Pancreas (tissue), 10 donors: ENCODE data around the gene PDE6C. TPM values are rescaled to one million over a fixed set of nuclear protein-coding genes. Genes with fewer than 3 reads are reported as not detected.

Source experiments
- ATAC-seq, 4 donors: fragments of 200-7000 bp; cut with Tn5 transposase; one replicate each; pipeline versions ENCODE4 v1.8.0 to v1.9.1; 2020; ENCODE audit warnings: mild to moderate bottlenecking in 4 of 4, moderate library complexity in 4 of 4
- DNase-seq, 6 donors: peaks; one replicate each; pipeline ENCODE4 v3.0.0-alpha.2; 2020
- FAIRE-seq: peaks from 2 replicates; lab custom pipeline; 2012; peaks lifted over from hg19 to GRCh38; lab: Jason Lieb, UNC
- H3K27ac ChIP-seq, 4 donors: fragments of 200-600 bp; sonication (generic); 1 replicate in 3 of 4; 2 replicates in 1 of 4; pipeline versions ENCODE4 v1.5.0 to v1.8.0; 2020
- H3K27me3 ChIP-seq, 4 donors: fragments of 200-600 bp; one replicate each; pipeline ENCODE4 v1.8.0; 2021
- H3K36me3 ChIP-seq, 3 donors: fragments of 200-600 bp; sonication (generic) in 1 of 3; one replicate each; pipeline versions ENCODE4 v1.5.0 to v1.8.0; 2020 to 2021
- H3K4me1 ChIP-seq, 3 donors: fragments of 200-600 bp; one replicate each; pipeline ENCODE4 v1.8.0; 2021
- H3K4me3 ChIP-seq, 4 donors: fragments of 200-600 bp; sonication (generic) in 2 of 4; one replicate each; pipeline versions ENCODE4 v1.5.0 to v1.8.0; 2020 to 2021
- H3K9me3 ChIP-seq, 4 donors: fragments of 200-600 bp; one replicate each; pipeline ENCODE4 v1.8.0; 2021
- WGBS, 2 donors: extraction: QIAGEN DNeasy Blood & Tissue Kit; methylation state at CpG; one replicate each; pipeline ENCODE4 v1.1.7; 2013; 5-methylcytosine and 5-hydroxymethylcytosine counted together
- intact Hi-C, 3 donors: fragments of 100-400 bp; cut with DNase I; formaldehyde crosslinking; loops; one replicate each; pipeline versions ENCODE4 v1.11.1 to v1.14.2; 2022
- polyA plus RNA-seq, 2 donors: library from polyadenylated mRNA; stranded (reverse); fragments of 200-250 nt; gene quantifications; one replicate each; pipeline ENCODE4 v1.2.3, GENCODE V29; 2013
- total RNA-seq, 6 donors: library from RNA; stranded (reverse); fragmentation: NEBNext Ultra II Directional in 4 of 6; extraction: Animal tissue kit (Norgen Biotek cat#: 25700) in 4 of 6; gene quantifications; one replicate each; pipeline versions ENCODE4 v1.2.1 to v1.2.4, GENCODE V29; 2021 to 2023
- TF ChIP-seq, protein P1 (sequence below), 4 donors: fragments of 200-600 bp; sonication (generic) in 3 of 4; IDR thresholded peaks; one replicate each; pipeline versions ENCODE4 v1.5.0 to v1.8.0; 2021; ENCODE audit warnings: antibody characterized with exemption in 4 of 4
- donor health status: healthy with polysubstance abuse.
- donor health status: DM: no; HTN: no; CAD: no; lungs with moderate emphysema.
- donor health status: DM: no; HTN: no; CAD: no.
- donor health status: control.
- donor health status: control.
- donor health status: Bipolar disorder and iron deficiency.
- donor health status: DM: yes; HTN: yes; CAD: no.
- donor health status: DM: no; HTN: no; CAD: no.
- donor health status: DM: no; HTN: no; CAD: no.
- donor health status: DM: yes; HTN: yes; CAD: no.

PDE6C gene
- total and polyA plus RNA-seq, 8 donors, result not detected

- intact Hi-C loops, result no loop called here
- H3K4me1 ChIP-seq, result peaks cover 0 to 5% (median 0%) of the 10 kb centered on the region in 3 donors
- DNase-seq (no peak), FAIRE-seq (no peak), ATAC-seq (peak in 1 of 4 donors; percentile 12)
- peak overlapping the region in 1 of 4 donors; percentile 44 for H3K4me3 ChIP-seq
- no peaks in the 10 kb centered on the region for H3K9me3 ChIP-seq
- 10 to 11% methylated on average over 21 of the region's 21 CpGs for WGBS, 2 donors
- peaks cover 0 to 12% (median 2%) of the 10 kb centered on the region in 4 donors for H3K27me3 ChIP-seq
- TF ChIP-seq, protein P1, sequence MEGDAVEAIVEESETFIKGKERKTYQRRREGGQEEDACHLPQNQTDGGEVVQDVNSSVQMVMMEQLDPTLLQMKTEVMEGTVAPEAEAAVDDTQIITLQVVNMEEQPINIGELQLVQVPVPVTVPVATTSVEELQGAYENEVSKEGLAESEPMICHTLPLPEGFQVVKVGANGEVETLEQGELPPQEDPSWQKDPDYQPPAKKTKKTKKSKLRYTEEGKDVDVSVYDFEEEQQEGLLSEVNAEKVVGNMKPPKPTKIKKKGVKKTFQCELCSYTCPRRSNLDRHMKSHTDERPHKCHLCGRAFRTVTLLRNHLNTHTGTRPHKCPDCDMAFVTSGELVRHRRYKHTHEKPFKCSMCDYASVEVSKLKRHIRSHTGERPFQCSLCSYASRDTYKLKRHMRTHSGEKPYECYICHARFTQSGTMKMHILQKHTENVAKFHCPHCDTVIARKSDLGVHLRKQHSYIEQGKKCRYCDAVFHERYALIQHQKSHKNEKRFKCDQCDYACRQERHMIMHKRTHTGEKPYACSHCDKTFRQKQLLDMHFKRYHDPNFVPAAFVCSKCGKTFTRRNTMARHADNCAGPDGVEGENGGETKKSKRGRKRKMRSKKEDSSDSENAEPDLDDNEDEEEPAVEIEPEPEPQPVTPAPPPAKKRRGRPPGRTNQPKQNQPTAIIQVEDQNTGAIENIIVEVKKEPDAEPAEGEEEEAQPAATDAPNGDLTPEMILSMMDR (IDR thresholded peaks at IDR 0.05), result no peak
- H3K27ac ChIP-seq, result no peak overlapping the region
- no peaks in the 10 kb centered on the region for H3K36me3 ChIP-seq
Measured at GRCh38 chr10:93568105-93568390, 44.3 kb upstream of the PDE6C start.

DNA sequence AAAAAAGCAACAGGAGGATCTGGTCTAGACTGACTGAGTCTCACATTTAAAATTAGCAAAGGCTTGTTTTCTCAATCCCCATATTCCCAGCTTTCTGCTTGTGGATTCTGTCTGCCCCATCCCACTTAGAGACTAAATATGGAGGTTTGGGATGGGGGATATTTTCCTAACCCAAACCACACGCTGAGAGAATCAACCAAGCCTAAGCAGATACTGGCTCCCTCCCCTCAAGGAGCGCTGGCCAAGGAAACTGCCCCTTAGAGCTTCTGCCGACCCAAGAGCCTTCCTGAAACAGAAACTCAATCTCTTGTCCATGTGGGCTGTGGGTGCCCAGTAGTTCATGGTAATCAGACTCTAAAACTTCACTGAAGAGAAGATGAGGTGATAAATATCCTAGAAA is 42.0 kb upstream of the PDE6C start:
- intact Hi-C loops, result no loop called here
- Histone ChIP-seq H3K9me3 (no peaks in the 10 kb centered on the region), H3K4me1 (peaks cover 0 to 5% (median 0%) of the 10 kb centered on the region in 3 donors), H3K36me3 (no peaks in the 10 kb centered on the region), H3K27ac (no peak overlapping the region), H3K4me3 (no peak overlapping the region), H3K27me3 (peaks cover 0 to 12% (median 2%) of the 10 kb centered on the region in 4 donors)
- WGBS, 2 donors, result 47 to 61% methylated on average over 3 of the region's 3 CpGs
- TF ChIP-seq, protein P1 (IDR thresholded peaks at IDR 0.05), result no peak
- DNase-seq, result no peak
- no peak for FAIRE-seq
- no peak for ATAC-seq

GRCh38 chr10:93572606-93573005 is 39.7 kb upstream of the PDE6C start:
- intact Hi-C loops, result no loop called here
- H3K4me3 ChIP-seq, result no peak overlapping the region
- TF ChIP-seq, protein P1 (IDR thresholded peaks at IDR 0.05), result no peak
- no peaks in the 10 kb centered on the region for H3K36me3 ChIP-seq
- H3K4me1 ChIP-seq, result no peaks in the 10 kb centered on the region
- H3K27ac ChIP-seq, result peak overlapping the region; percentile 23 to 46 (median 36)
- WGBS, 2 donors, result 63 to 73% methylated on average over 2 of the region's 2 CpGs
- peak in 1 of 6 donors; percentile 24 for DNase-seq
- H3K9me3 ChIP-seq, result no peaks in the 10 kb centered on the region
- no peak for FAIRE-seq
- peaks cover 0 to 1% (median 0%) of the 10 kb centered on the region in 4 donors for H3K27me3 ChIP-seq
- ATAC-seq, result peak in 1 of 4 donors; percentile 15

GRCh38 chr10:93573051-93573909 is 39.1 kb upstream of the PDE6C start:
- Histone ChIP-seq H3K4me1 (no peaks in the 10 kb centered on the region), H3K27me3 (no peaks in the 10 kb centered on the region), H3K4me3 (no peak overlapping the region), H3K36me3 (no peaks in the 10 kb centered on the region), H3K27ac (peak overlapping the region; percentile 23 to 46 (median 36)), H3K9me3 (no peaks in the 10 kb centered on the region)
- DNase-seq (peak in 2 of 6 donors; percentile 12 to 30), FAIRE-seq (no peak), ATAC-seq (peak; percentile 46 to 84 (median 74))
- WGBS, 2 donors, result 36% methylated on average over 10 of the region's 10 CpGs
- TF ChIP-seq, protein P1 (IDR thresholded peaks at IDR 0.05), result no peak
- intact Hi-C loops, result no loop called here

GRCh38 chr10:93573924-93574323 is 38.4 kb upstream of the PDE6C start:
- peak overlapping the region in 3 of 4 donors; percentile 8 to 46 (median 29) for H3K27ac ChIP-seq
- intact Hi-C loops, result no loop called here

More at GRCh38 chr10:93573924-93574323, 38.4 kb upstream of the PDE6C start:
- DNase-seq, result no peak
- ATAC-seq, result no peak
- no peaks in the 10 kb centered on the region for H3K4me1 ChIP-seq
- H3K4me3 ChIP-seq, result no peak overlapping the region
- FAIRE-seq, result no peak
- no peaks in the 10 kb centered on the region for H3K9me3 ChIP-seq
- WGBS, 2 donors, result 62 to 70% methylated on average over 3 of the region's 3 CpGs
- H3K27me3 ChIP-seq, result no peaks in the 10 kb centered on the region
- TF ChIP-seq, protein P1 (IDR thresholded peaks at IDR 0.05), result no peak
- no peaks in the 10 kb centered on the region for H3K36me3 ChIP-seq
